Peyer's patch (tissue), 4 donors: ENCODE results near the gene GADD45G. TPM values are rescaled to one million over a fixed set of nuclear protein-coding genes. Genes with fewer than 3 reads are reported as not detected.
A peak's percentile ranks its signal among the peaks of the same experiment; 100 is the strongest.

Source experiments
- DNase-seq, 3 donors: peaks; one replicate each; pipeline ENCODE4 v3.0.0-alpha.2; 2017 to 2019
- H3K27ac ChIP-seq, 4 donors: fragments of 200-600 bp; sonication (generic); one replicate each; pipeline ENCODE4 v1.5.1; 2016 to 2019
- H3K27me3 ChIP-seq, 2 donors: fragments of 200-600 bp; sonication (generic); one replicate each; pipeline ENCODE4 v1.5.1; 2019
- H3K36me3 ChIP-seq, 3 donors: fragments of 200-600 bp; sonication (generic); one replicate each; pipeline ENCODE4 v1.5.1; 2016 to 2019
- H3K4me1 ChIP-seq, 4 donors: fragments of 200-600 bp; sonication (generic); one replicate each; pipeline ENCODE4 v1.5.1; 2016 to 2019
- H3K4me3 ChIP-seq, 4 donors: fragments of 200-600 bp; sonication (generic); 1 replicate in 3 of 4; 2 replicates in 1 of 4; pipeline ENCODE4 v1.5.1; 2016 to 2019; ENCODE audit warnings: mild to moderate bottlenecking in 1 of 4
- H3K9me3 ChIP-seq, 4 donors: fragments of 200-600 bp; sonication (generic); one replicate each; pipeline ENCODE4 v1.5.1; 2016 to 2019; ENCODE audit warnings: mild to moderate bottlenecking in 1 of 4
- POLR2A ChIP-seq, 2 donors: fragments of 450-650 bp; IDR thresholded peaks; one replicate each; pipeline ENCODE4 v1.5.1; 2017; ENCODE audit warnings: antibody characterized with exemption in 2 of 2, mild to moderate bottlenecking in 2 of 2, moderate library complexity in 2 of 2
- total RNA-seq, 4 donors: library from RNA; depleted of rRNA; stranded (reverse); fragments of >200 nt; gene quantifications; one replicate each; pipeline ENCODE4 v1.1.0, GENCODE V29; 2016
- TF ChIP-seq, protein P1 (sequence below), 6 experiments: fragments of 450-650 bp in 4 of 6; fragments of 200-600 bp in 2 of 6; sonication (generic) in 1 of 6; IDR thresholded peaks; one replicate each; pipeline ENCODE4 v1.5.1; 2017 to 2019; ENCODE audit warnings: antibody characterized with exemption in 6 of 6, mild to moderate bottlenecking in 3 of 6, moderate library complexity in 1 of 6

Gene GADD45G
- total RNA-seq, 4 donors from 2014 or later: 8.7 to 37.1 (median 12.8) TPM

DNA sequence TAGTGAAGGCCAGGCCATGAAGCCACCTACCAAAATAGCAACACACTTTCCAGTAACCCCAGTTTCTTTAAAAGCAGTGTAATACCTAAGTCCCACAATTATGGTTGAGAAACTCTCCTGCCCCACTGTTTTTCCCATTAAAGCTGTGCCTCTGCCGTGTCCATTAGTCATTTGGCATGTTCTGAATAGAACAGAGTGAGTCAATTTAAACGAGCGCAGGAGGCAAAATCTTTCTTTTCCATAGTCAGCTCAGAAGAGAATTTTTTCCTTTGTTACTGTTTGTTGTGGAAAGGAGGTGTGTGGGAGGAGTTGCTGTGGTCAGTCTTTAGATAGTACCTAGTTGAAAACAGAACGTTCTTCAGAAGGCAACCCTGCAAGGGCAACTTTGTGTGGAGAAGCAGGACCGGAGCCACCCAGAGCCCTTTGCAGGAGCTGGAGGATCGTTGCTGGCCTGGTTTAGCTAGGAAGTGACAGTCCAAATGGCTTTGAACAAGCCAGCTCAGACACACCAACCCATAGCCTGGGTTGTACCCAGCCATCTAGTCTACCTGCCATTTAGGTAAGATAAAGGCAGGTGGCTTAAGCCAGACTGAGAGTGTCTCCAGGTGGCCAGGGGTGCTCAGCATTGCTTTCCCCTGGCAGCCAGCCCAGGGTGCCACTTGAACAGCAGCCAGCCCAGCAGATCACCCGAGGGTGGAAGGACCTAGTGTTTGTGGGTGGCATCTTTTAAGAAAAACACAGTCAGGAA lies 30.4 kb downstream of the GADD45G start:
- no peak overlapping the region for H3K4me3 ChIP-seq
- TF ChIP-seq, protein P1, sequence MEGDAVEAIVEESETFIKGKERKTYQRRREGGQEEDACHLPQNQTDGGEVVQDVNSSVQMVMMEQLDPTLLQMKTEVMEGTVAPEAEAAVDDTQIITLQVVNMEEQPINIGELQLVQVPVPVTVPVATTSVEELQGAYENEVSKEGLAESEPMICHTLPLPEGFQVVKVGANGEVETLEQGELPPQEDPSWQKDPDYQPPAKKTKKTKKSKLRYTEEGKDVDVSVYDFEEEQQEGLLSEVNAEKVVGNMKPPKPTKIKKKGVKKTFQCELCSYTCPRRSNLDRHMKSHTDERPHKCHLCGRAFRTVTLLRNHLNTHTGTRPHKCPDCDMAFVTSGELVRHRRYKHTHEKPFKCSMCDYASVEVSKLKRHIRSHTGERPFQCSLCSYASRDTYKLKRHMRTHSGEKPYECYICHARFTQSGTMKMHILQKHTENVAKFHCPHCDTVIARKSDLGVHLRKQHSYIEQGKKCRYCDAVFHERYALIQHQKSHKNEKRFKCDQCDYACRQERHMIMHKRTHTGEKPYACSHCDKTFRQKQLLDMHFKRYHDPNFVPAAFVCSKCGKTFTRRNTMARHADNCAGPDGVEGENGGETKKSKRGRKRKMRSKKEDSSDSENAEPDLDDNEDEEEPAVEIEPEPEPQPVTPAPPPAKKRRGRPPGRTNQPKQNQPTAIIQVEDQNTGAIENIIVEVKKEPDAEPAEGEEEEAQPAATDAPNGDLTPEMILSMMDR (IDR thresholded peaks at IDR 0.05): no peak
- TF ChIP-seq POLR2A (IDR thresholded peaks at IDR 0.05): no peak
- peaks cover 0 to 7% (median 0%) of the 10 kb centered on the region in 4 donors for H3K4me1 ChIP-seq
- no peak overlapping the region for H3K27ac ChIP-seq
- DNase-seq: no peak
- H3K27me3 ChIP-seq: no peaks in the 10 kb centered on the region
- H3K9me3 ChIP-seq: no peaks in the 10 kb centered on the region
- no peaks in the 10 kb centered on the region for H3K36me3 ChIP-seq

DNA sequence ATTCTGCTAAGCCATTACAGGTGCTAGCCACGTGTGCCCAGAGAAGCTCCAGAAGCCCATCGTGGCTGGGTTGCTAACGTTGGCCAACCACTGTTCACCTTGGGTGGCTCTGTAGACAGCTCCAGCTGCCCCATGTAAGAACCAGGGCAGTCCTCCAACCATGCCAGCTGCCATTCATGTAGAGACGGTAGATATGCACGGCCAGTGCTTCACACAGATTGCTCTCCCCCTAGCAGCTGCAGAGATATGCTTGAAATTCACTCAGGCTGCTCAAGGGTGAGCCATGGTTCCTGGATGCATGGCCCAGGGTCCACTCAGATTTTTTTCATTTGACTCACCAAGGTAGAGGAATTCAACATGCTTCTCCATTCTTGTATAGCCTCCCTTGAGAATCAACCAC lies 31.0 kb downstream of the GADD45G start:
- H3K27me3 ChIP-seq: no peaks in the 10 kb centered on the region
- no peaks in the 10 kb centered on the region for H3K9me3 ChIP-seq
- no peak for DNase-seq
- TF ChIP-seq POLR2A (IDR thresholded peaks at IDR 0.05): no peak
- TF ChIP-seq, protein P1 (IDR thresholded peaks at IDR 0.05): no peak
- H3K36me3 ChIP-seq: no peaks in the 10 kb centered on the region
- no peak overlapping the region for H3K27ac ChIP-seq
- H3K4me3 ChIP-seq: no peak overlapping the region
- peaks cover 0 to 7% (median 0%) of the 10 kb centered on the region in 4 donors for H3K4me1 ChIP-seq

DNA sequence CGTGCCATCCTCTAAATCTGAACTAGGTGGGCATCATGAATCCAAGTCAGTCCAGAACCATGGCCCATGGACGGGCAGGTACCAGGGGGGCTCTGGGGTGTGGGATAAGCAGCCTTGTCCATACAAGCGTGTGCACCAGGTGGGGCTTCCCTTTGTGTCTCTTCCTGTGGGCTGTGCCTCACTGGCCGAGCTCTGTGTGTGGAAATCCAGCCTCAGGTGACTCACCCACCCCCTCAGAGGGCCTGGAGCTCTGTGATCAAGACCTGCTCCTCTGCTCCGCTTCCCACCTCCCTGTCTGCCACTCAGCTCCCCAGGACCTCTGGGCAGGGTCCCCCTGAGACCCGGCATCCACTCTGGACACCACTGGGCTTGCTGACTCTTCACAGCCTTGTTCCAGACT lies 33.0 kb downstream of the GADD45G start:
- no peaks in the 10 kb centered on the region for H3K27me3 ChIP-seq
- no peak overlapping the region for H3K27ac ChIP-seq
- H3K9me3 ChIP-seq: no peaks in the 10 kb centered on the region
- H3K4me1 ChIP-seq: peaks cover 0 to 7% (median 0%) of the 10 kb centered on the region in 4 donors
- H3K4me3 ChIP-seq: no peak overlapping the region
- H3K36me3 ChIP-seq: no peaks in the 10 kb centered on the region
- no peak for TF ChIP-seq POLR2A (IDR thresholded peaks at IDR 0.05)
- TF ChIP-seq, protein P1 (IDR thresholded peaks at IDR 0.05): no peak
- peak in 1 of 3 donors; percentile 22 for DNase-seq

DNA sequence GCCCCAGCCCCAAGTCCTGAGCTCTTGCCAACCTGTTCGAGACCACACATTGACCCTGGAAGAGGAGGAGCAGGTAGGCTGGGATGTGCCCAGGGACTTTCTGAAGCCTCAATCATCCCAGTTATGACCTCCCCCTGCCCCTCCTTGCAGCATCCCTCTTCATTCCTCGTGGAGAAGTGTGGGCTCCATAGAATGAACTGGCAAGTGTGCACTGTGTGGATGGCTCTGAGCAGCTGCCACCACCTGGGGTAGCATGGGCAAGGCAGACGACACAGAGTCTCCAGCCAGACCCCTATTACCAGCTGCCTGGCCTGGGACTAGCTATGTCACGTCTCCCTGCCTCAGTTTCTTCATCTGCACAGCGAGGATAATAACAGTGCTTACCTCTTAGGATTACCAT lies 33.5 kb downstream of the GADD45G start:
- H3K27ac ChIP-seq: no peak overlapping the region
- TF ChIP-seq, protein P1 (IDR thresholded peaks at IDR 0.05): no peak
- TF ChIP-seq POLR2A (IDR thresholded peaks at IDR 0.05): no peak
- peak in 1 of 3 donors; percentile 24 for DNase-seq
- H3K9me3 ChIP-seq: no peaks in the 10 kb centered on the region
- no peak overlapping the region for H3K4me3 ChIP-seq
- peaks cover 0 to 7% (median 0%) of the 10 kb centered on the region in 4 donors for H3K4me1 ChIP-seq
- no peaks in the 10 kb centered on the region for H3K36me3 ChIP-seq
- no peaks in the 10 kb centered on the region for H3K27me3 ChIP-seq

DNA sequence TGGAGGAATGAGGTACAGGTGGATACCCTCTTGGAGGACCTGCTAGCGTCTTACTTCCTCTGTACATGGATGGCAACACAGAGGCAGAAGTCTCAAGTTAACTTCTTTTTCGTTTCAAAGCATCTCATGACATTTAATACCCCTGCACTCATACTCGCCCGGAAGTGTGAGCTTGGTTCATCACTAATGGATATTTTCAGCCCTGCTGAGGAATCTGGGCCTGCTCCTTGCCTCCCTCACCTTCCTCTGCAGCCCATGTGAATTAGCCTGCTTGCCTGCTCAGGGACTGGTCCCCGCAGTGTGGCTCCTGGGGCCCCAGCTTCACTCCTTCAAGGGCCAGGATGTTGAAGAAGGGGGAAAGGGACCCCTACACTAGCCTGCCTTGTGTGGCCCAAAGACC lies 34.1 kb downstream of the GADD45G start:
- H3K9me3 ChIP-seq: no peaks in the 10 kb centered on the region
- peak overlapping the region in 1 of 4 donors; percentile 43 for H3K27ac ChIP-seq
- H3K4me1 ChIP-seq: peaks cover 0 to 7% (median 0%) of the 10 kb centered on the region in 4 donors
- no peak for DNase-seq
- TF ChIP-seq, protein P1 (IDR thresholded peaks at IDR 0.05): no peak
- no peak for TF ChIP-seq POLR2A (IDR thresholded peaks at IDR 0.05)
- no peaks in the 10 kb centered on the region for H3K36me3 ChIP-seq
- H3K27me3 ChIP-seq: no peaks in the 10 kb centered on the region
- no peak overlapping the region for H3K4me3 ChIP-seq
